Measurements from ENCODE around the gene PREX1.
"Not testable (repeated sequence)": the region's sequence is repeated elsewhere in the genome, so short reads cannot be mapped to it uniquely, and the experiment has no call there.

PREX1 gene

DNA sequence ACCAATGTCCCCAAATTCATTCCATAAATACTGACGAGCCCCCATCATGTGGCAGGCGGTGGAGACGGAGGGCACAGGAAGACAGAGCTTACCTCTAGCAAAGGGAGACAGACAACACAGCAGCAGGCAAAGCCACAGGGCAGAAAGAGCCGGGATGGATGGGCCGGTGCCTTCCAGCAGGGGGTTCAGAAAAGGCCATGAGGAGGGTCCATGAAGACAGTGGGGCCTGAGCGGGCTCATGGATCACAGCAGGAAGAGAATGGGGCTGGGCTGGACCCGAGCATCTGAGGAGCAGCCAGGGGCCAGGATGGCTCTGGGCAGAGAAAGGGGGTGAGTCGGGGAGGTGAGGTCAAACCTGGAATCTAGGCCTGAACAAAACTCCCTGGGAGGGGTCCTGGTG is 42.0 kb downstream of the PREX1 start:
- no peak for DNase-seq
- in situ Hi-C loops (cut with HindIII; ENCODE audit: low pct_ligation_motif_present, low pct_unique_long_range_greater_than_20kb, low sequenced_read_pairs) = no loop called here

DNA sequence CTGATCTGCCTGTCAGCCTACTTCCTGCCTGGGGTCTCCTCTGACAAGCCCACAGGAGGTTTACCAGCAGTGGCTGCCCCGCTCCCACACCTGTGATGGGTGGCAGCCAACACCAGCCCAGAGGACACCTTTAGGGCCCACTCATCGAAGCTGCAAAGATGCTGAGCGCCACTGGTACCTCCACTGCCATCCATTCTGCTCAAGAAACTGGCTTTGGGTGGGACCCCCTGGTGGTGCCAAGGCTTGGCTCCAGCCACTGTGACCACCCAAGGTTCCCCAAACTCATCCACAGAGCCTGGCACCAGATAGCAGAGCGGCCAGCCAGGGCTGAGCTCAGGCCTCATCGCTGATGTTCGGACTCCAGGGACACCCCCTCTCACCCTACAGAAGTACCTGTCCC is 42.5 kb downstream of the PREX1 start:
- in situ Hi-C loops (cut with HindIII; ENCODE audit: low pct_ligation_motif_present, low pct_unique_long_range_greater_than_20kb, low sequenced_read_pairs) = no loop called here
- no peak for DNase-seq

DNA sequence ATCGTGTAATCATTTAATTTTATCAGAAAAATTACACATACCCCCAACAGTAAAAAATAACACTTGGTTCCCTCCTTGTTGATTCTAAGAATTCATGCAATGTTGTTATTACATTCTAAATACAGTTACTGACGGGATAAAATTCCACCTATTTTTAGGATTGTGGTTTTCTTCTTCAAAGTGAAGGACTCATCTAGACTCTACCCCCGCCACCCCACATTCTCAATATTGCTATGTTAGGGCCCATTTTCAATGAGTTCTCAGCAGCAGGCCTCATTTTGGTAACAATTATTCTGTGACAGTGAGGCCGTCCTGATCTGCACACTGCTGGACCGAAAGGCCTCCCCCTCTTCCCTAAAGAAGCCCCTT is 43.5 kb downstream of the PREX1 start:
- in situ Hi-C loops (cut with HindIII; ENCODE audit: low pct_ligation_motif_present, low pct_unique_long_range_greater_than_20kb, low sequenced_read_pairs) = no loop called here

DNA sequence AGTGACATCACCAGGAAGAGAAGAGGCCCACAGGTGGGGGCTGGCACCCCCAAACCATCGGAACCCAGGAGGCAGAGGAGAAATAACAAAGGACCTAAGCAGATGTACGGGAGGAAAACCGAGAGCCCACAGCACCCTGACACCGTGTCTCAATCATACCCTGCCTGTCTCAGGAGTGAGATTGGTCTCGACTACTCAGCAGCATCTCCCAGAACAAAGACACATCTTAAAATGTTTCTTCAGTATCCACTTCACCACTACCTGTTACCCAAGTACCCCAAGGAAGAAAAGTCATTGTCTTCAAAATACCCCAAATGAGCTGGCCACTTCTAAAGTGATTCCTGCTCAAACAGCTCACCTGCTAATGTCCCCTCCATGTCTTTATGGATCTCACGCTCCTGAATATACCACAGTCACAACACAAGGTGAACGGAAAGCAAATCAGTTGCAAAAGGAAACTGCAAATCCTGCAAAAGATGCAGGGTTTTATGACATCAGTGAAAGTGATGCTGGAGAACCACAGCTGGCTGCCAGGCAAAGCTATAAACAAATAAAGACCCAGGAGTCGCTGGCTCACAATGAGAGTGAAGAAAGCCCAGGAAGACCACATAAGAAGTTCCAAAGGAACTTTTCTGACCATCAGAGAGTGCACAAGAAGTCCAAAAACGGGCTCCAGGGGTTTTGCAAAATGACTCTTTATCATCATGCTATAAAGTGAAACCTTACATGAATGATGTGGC is 44.1 kb downstream of the PREX1 start:
- in situ Hi-C loops (cut with HindIII; ENCODE audit: low pct_ligation_motif_present, low pct_unique_long_range_greater_than_20kb, low sequenced_read_pairs) = no loop called here
- no peak for DNase-seq

More for the DNA sequence above, 43.5 kb downstream of the PREX1 start:
- DNase-seq = no peak

DNA sequence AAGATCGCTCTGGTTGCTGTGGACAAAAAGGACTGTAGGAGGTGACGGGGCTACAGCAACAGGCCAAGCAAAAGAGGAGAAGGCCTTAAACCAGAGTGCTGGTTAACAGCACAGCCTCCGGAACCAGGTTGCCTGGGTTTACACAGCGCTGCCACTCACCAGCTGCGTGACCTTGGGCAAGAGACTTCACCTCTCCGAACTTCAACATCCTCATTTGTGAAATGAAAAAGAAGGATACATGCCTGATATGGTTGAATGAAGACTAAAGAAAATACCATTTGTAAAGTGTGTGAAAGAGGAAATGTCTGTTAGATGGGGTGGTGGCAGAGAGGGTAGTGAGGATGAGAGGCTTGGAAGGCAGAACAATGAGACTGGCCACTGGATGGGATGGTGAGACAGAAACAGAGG is 44.9 kb downstream of the PREX1 start:
- in situ Hi-C loops (cut with HindIII; ENCODE audit: low pct_ligation_motif_present, low pct_unique_long_range_greater_than_20kb, low sequenced_read_pairs) = no loop called here
- no peak for DNase-seq

DNA sequence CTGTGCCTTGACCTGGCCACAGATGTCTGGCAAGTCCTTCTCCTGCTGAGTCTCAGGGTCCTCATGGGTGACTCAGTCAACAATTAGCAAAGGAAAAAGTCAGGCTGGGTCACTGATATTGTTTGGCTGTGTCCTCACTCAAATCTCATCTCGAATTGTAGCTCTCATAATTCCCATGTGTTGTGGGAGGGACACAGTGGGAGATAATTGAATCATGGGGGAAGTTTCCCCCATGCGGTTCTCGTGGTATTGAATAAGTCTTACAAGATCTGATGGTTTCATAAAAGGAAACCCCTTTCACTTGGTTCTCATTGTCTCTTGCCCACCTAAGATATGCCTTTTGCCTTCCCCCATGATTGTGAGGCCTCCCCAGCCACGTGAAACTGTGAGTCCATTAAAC is 45.7 kb downstream of the PREX1 start:
- DNase-seq = no peak
- in situ Hi-C loops (cut with HindIII; ENCODE audit: low pct_ligation_motif_present, low pct_unique_long_range_greater_than_20kb, low sequenced_read_pairs) = no loop called here

DNA sequence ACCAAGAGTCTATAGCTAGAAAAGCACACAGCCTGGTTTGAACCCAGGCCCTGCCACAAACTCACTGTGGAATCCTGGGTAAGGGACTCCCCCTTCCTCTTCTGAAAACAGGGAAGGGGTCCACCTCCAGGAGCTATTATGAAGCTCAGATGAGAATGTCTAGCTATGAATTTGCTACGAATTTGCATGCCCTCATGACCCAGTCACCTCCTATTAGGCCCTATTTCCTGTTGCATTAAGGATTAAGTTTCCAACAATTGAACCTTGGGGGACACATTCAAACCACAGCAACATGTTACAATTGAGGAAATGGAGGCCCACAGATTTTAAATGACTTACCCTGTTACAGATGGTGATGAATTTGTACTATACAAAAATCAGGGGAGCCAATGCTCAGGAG is 46.2 kb downstream of the PREX1 start:
- in situ Hi-C loops (cut with HindIII; ENCODE audit: low pct_ligation_motif_present, low pct_unique_long_range_greater_than_20kb, low sequenced_read_pairs) = no loop called here
- DNase-seq = no peak

DNA sequence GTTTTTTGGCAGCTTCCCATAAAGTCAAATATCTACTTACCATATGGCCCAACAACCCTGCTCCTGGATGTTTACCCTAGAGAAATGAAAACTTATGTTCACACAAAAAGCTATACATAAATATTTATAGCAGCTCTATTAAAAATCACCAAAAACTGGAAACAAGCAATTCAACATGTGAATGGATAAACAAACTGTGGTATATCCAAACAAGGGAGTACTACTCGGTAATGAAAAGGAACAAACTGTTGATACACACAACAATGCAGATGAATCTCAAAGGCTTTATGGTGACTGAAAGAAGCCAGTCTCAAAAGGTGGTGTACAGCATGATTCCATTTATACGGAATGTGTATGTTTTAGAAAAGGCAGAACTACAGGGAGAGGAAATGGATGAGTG is 48.4 kb downstream of the PREX1 start:
- in situ Hi-C loops (cut with HindIII; ENCODE audit: low pct_ligation_motif_present, low pct_unique_long_range_greater_than_20kb, low sequenced_read_pairs) = no loop called here
- no peak for DNase-seq

DNA sequence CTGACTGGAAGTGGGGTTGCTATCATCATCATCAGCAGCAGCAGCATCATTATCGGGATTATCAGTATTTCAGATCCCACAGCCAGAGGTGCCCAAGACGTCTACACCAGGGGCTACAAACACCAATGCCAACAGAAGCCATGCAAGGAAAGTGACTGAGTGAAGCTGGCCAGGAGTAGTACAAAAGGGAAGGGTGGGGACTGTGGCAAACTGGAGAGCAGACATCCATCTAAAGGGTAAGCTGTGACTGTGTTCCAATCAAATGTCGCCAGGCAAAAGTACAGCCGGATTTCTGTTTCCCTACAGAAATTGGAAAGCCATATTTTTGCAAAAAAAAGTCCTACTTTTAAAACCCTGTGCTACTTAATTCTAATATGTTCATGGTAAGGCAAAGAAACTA is 50.0 kb downstream of the PREX1 start:
- in situ Hi-C loops (cut with HindIII; ENCODE audit: low pct_ligation_motif_present, low pct_unique_long_range_greater_than_20kb, low sequenced_read_pairs) = no loop called here
- no peak for DNase-seq

DNA sequence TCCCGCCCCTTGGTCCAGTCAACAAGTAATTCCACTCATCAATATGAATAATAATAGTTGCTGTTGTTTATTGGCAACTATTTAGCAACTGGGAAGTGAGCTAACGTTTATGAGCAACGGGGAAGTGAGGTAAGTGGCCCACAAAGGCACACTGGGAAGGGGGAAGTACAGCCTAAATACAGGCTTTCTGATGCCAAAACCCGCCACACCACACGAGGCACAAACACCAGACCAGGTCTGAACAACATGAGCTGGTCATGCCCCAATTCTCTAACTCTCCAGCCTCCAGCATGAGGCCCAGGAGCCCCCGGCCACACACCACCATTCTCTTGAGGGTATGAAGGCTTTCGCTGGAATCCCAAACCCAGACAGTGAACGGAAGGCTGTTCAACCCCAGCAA is 50.8 kb downstream of the PREX1 start:
- in situ Hi-C loops (cut with HindIII; ENCODE audit: low pct_ligation_motif_present, low pct_unique_long_range_greater_than_20kb, low sequenced_read_pairs) = no loop called here

DNA sequence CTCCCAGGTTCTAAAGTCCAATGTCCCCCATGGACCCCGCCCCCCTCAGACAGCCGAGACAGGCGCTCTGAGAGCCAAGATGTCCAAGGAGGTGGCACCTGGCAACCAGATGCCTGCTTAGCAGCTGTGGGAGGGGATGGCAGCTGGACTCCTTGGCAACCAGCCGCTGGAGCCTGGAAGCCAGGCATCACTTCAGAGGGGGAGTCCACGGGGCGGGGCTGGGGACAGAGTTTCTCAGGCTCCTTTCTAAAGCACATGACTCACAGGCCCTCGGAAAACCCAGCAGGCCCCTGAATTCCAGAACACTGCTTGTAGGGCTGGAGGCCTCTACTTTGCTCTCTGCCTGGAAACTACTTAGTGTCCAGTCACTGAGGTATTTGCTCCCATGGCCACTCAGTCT is 51.5 kb downstream of the PREX1 start:
- in situ Hi-C loops (cut with HindIII; ENCODE audit: low pct_ligation_motif_present, low pct_unique_long_range_greater_than_20kb, low sequenced_read_pairs) = no loop called here
- no peak for DNase-seq

More for the DNA sequence above, 50.8 kb downstream of the PREX1 start:
- DNase-seq = no peak

DNA sequence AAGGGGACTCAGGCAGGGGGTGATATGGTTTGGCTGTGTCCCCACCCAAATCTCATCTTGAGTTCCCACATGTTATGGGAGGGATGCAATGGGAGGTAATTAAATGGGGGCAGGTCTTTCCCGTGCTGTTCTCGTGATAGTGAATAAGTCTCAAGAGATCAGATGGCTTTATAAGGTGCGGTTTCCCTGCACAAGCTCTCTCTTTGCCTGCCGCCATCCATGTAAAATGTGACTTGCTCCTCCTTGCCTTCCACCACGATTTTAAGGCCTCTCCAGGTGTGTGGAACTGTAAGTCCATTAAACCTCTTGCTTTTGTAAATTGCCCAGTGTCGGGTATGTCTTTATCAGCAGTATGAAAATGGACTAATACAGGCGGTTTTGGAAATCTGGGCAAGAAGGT is 52.3 kb downstream of the PREX1 start:
- DNase-seq; in situ Hi-C loops (cut with HindIII; ENCODE audit: low pct_ligation_motif_present, low pct_unique_long_range_greater_than_20kb, low sequenced_read_pairs): not testable (repeated sequence)

DNA sequence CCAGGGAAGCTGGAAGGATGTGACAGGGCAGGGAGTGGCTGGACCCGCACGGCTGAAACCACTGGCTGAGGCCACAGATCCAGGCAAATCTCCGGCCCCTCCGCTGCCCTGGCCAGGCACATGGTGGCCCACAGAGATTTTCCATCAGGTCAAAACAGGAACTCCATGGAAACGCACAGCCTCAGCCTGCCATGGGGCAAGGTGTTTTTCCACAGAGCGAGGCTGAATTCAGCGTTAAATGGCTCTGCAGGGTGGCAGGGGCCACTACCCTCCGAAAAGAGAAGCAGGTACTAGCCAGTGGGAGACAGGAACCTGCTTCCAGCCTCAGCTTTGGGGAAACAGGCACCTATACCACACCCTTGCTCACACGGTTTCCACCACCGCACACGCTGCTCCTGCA is 53.1 kb downstream of the PREX1 start:
- in situ Hi-C loops (cut with HindIII; ENCODE audit: low pct_ligation_motif_present, low pct_unique_long_range_greater_than_20kb, low sequenced_read_pairs) = no loop called here

DNA sequence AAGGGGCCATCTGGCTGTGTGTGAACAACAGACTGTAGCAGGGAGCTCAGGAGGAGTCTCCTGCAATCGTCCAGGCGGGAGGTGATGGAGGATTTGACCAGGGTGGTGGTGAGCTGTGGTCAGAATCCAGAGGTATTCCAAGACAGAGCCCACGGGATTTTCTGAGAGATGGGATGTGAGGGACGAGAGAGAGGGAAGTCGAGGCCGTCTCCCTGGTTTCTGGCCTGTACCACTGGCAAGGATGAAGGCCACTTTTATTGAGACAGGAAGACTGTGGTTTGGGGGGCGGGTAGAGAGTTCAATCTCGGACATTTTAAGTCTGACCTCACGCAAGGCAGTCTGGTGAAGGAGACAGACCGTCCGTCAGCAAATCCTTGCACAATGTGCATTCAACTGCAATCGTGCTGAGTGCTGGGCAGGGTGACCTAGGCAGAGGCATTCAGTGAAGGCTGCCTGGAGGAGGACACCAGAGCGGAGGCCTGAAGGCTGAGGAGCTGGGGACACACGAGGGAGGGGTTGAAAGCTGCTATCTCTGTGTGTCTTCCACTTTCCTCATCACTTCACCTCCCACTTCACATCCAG is 53.9 kb downstream of the PREX1 start:
- in situ Hi-C loops (cut with HindIII; ENCODE audit: low pct_ligation_motif_present, low pct_unique_long_range_greater_than_20kb, low sequenced_read_pairs) = no loop called here
- no peak for DNase-seq

More for the DNA sequence above, 53.1 kb downstream of the PREX1 start:
- DNase-seq = no peak

DNA sequence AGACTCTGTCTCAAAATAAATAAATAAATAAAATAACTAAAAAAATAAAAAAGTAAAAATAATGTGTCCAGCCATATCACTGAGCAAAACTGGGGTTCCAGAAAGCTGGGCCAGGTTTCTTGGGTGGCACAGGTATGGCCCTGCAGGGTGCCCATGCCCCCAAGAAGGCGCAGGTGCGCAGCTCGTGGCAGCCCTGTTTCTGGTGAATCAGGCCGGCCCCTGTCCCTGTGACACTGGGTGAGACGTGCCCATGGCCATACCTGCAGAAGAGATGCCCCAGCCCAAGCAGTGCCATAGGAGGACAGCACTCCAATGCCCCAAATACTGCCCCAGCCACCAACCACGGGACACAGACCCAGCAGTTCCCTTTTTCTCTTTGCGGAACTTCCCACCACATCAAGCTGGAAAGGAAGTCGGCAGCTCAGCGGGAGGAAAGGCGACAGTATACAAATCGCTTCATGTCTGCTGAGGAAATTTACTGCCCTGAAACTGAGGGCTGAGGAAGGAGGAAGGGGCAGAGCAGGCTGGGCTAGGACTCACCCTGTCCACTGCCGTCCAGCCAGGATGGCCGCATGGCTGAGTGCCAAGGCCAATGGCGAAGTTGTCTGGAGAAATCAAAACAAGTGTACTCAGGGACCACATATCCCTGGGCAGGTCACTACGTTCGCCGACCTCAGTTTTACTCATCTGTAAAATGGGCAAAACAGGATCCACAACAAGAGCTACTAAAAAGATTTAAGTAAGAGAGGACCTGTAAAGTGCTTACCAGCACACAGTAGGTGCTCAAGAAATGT is 55.4 kb downstream of the PREX1 start:
- in situ Hi-C loops (cut with HindIII; ENCODE audit: low pct_ligation_motif_present, low pct_unique_long_range_greater_than_20kb, low sequenced_read_pairs) = no loop called here
- DNase-seq = no peak

DNA sequence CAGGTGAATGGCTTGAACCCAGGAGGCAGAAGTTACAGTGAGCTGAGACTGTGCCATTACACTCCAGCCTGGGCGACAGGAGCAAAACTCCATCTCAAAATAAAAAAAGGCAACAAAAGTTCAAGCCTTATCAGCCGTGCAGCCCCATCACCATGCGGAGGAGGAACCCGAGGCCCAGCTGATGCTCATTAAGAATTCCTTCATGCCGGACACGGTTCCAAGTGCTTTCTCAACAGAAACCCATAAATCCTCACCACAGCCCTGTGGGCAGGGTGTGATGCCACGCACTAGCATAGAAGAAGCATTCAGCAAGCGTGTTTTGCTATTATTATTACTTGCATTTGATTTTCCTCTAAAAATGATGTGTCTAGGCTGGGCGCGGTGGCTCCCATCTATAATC is 56.3 kb downstream of the PREX1 start:
- DNase-seq = no peak
- in situ Hi-C loops (cut with HindIII; ENCODE audit: low pct_ligation_motif_present, low pct_unique_long_range_greater_than_20kb, low sequenced_read_pairs) = no loop called here

DNA sequence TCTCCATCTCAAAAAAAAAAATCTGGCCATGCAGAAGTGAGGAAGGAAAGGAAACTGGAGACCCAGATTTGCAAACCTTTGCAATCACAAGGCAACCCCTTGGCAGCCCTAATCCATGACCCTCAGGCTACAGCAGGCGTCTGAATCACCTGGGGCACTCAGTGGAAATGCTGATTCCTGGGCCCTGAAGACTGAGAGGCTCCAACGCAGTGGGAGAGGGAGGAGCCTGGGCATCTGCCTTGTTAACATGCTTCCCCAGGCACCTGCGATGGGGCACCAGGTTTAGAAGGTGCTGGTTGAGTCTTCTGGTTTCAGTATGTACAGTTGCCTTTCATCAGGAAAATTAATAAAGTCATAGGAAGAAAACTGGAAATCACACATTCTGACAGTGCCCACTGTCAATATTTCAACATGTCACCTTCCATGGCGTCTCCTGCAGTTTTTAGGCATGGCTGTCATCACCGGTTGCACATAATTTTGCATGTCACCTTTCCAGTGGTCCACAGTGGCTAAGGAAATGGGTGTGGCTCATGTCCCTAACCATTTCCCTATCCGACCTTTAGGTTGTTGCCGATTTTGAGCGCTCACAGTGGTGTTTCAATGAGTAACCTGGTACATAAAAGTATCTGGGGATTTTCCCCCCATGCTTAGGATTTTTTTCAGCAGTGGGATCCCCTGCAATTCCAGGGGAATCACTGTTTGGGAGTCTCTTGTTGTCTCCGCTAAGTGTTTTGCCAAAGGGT is 56.9 kb downstream of the PREX1 start:
- in situ Hi-C loops (cut with HindIII; ENCODE audit: low pct_ligation_motif_present, low pct_unique_long_range_greater_than_20kb, low sequenced_read_pairs) = no loop called here
- DNase-seq = no peak

DNA sequence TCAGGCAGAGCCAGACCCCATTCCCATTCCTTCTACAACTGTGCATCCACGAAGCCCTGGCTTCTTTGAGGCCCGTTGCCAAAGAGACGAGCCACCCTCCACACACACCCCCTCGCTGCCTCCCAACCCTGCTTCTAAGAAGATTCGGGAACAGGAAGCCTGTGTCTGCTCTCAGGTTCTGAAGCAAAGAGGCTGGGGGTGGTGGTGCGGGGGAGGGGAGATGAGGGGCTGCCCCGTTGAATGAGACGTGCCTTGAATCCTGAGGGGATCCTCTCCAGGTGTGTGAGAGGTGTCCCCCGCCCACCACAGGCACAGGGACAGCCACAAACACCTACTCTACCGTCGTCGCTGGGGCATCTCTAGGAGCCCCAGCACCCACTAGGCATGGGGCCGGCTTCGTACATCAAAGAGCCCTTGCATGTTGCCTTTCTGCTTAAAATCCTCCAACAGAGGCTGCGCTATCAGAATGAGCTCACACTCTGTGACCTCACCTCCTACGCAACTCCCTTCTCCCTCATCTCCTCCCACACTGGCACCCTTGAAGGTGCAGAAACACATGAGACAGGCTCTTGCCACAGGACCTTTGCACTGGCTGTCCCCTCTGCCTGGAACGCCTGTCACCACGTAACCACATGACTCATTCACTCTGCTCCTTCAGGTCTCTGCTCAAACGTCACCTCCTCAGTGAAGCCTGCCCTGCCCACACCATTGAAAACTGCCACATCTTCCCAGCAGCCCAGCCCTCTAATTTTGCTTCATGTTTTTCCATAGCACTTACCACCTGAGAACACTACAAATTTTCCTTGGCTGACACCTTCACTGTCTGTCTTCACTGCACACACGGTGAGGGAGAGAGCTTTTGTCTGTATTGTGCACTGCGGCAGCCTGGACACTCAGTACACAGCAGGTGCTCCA is 58.5 kb downstream of the PREX1 start:
- no peak for DNase-seq
- in situ Hi-C loops (cut with HindIII; ENCODE audit: low pct_ligation_motif_present, low pct_unique_long_range_greater_than_20kb, low sequenced_read_pairs) = no loop called here

Measured in ACHN (cell line).